Bronchial epithelial cell (primary cell): ENCODE measurements around the gene CXCR3. TPM values are rescaled to one million over a fixed set of nuclear protein-coding genes. Genes with fewer than 3 reads are reported as not detected.

Source experiments
- DNase-seq: peaks from one replicate; pipeline ENCODE4 v3.0.0-alpha.2; 2010; ENCODE audit warnings: low read depth
- FAIRE-seq: peaks from 2 replicates; lab custom pipeline; 2011; peaks lifted over from hg19 to GRCh38; lab: Jason Lieb, UNC
- H3K27me3 ChIP-seq: 2 replicates; pipeline ENCODE4 v1.5.1; 2011; ENCODE audit warnings: low read length; ENCODE audit not compliant: control insufficient read depth, insufficient read depth
- H3K36me3 ChIP-seq: 2 replicates; pipeline ENCODE4 v1.5.1; 2011; ENCODE audit warnings: low read length; ENCODE audit not compliant: control insufficient read depth, insufficient read depth
- H3K4me3 ChIP-seq: 2 replicates; pipeline ENCODE4 v1.5.1; 2011; ENCODE audit warnings: mild to moderate bottlenecking, low read depth, low read length, control low read depth
- total RNA-seq: library from RNA; depleted of rRNA; stranded (reverse); fragments of >200 nt; gene quantifications from 2 replicates; pipeline ENCODE4 v1.2.1, GENCODE V29; 2014
- TF ChIP-seq, protein P1 (sequence below): IDR thresholded peaks from 2 replicates; pipeline ENCODE4 v1.5.1; 2011; ENCODE audit warnings: mild to moderate bottlenecking, moderate library complexity, low read length, control low read depth, inconsistent platforms; ENCODE audit not compliant: insufficient read depth, severe bottlenecking

The CXCR3 gene
- total RNA-seq, 1 donor from 2014 or later: not detected

DNA sequence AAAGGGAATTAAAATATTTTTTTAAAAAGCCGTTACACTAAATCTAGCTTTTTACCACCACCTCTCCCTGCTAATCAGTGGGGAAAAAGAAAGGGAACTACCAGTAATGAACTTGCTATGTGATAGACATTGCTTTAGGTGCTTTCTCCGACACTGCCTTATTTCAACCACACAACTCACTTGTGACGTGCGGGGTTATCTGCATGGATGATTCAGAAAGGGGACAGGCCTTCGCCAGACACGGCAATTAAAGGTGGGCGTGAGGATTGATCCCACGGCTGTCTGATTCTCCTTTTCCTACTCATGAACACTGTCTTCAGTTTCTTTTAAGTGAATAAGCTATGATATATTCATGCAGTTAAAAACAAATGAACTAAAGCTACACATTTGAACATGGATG lies 882 bp upstream of the CXCR3 start:
- no peaks in the 10 kb centered on the region for H3K27me3 ChIP-seq
- TF ChIP-seq, protein P1, sequence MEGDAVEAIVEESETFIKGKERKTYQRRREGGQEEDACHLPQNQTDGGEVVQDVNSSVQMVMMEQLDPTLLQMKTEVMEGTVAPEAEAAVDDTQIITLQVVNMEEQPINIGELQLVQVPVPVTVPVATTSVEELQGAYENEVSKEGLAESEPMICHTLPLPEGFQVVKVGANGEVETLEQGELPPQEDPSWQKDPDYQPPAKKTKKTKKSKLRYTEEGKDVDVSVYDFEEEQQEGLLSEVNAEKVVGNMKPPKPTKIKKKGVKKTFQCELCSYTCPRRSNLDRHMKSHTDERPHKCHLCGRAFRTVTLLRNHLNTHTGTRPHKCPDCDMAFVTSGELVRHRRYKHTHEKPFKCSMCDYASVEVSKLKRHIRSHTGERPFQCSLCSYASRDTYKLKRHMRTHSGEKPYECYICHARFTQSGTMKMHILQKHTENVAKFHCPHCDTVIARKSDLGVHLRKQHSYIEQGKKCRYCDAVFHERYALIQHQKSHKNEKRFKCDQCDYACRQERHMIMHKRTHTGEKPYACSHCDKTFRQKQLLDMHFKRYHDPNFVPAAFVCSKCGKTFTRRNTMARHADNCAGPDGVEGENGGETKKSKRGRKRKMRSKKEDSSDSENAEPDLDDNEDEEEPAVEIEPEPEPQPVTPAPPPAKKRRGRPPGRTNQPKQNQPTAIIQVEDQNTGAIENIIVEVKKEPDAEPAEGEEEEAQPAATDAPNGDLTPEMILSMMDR: no peak
- FAIRE-seq (no peak), DNase-seq (no peak)
- no peaks in the 10 kb centered on the region for H3K36me3 ChIP-seq
- H3K4me3 ChIP-seq: no peak overlapping the region

DNA sequence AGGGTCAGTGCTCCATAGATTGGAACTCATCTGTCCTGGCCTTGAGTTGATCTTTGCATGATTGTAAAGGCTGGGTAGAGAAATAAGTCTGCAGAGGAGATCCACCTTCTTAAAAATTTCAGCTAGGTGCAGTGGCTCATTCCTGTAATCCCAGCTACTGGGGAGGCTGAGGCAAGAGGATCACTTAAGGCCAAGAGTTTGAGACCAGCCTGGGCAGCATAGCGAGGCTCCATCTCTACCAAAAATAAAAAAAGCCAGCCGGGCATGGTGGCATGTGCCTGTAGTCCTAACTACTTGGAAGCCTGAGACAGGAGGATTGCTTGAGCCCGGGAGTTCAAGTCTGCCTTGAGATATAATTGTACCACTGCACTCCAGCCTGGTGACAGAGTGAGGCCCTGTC lies 476 bp upstream of the CXCR3 start:
- no peak for FAIRE-seq
- no peak for DNase-seq
- Histone ChIP-seq H3K36me3 (no peaks in the 10 kb centered on the region), H3K4me3 (no peak overlapping the region), H3K27me3 (no peaks in the 10 kb centered on the region)
- TF ChIP-seq, protein P1: no peak

- Histone ChIP-seq H3K4me3 (no peak overlapping the region), H3K36me3 (peaks cover 2% of the 10 kb centered on the region), H3K27me3 (no peaks in the 10 kb centered on the region)
- DNase-seq (no peak), FAIRE-seq (no peak)
- TF ChIP-seq, protein P1: no peak
These were observed 569 bp downstream of the CXCR3 start for GRCh38 chrX:71617742-71618141.

GRCh38 chrX:71616672-71617529 lies 1.4 kb downstream of the CXCR3 start:
- FAIRE-seq: no peak
- TF ChIP-seq, protein P1: no peak
- H3K4me3 ChIP-seq: no peak overlapping the region

GRCh38 chrX:71615954-71616353 lies 2.4 kb downstream of the CXCR3 start:
- Histone ChIP-seq H3K36me3 (peaks cover 2% of the 10 kb centered on the region), H3K4me3 (no peak overlapping the region), H3K27me3 (no peaks in the 10 kb centered on the region)
- TF ChIP-seq, protein P1: no peak
- FAIRE-seq: no peak
- DNase-seq: no peak

More at GRCh38 chrX:71616672-71617529, 1.4 kb downstream of the CXCR3 start:
- Histone ChIP-seq H3K36me3 (peaks cover 2% of the 10 kb centered on the region), H3K27me3 (no peaks in the 10 kb centered on the region)
- no peak for DNase-seq
